Putamen (tissue), 1 donor: ENCODE measurements around the gene B4GALNT4.
"Not testable (repeated sequence)": the region's sequence is repeated elsewhere in the genome, so short reads cannot be mapped to it uniquely, and the experiment has no call there.

Source experiments
- DNase-seq: peaks from one replicate; pipeline ENCODE4 v3.0.0-alpha.2; 2016; ENCODE audit warnings: low spot score

The B4GALNT4 gene

GRCh38 chr11:359181-359714 lies 10.1 kb upstream of the B4GALNT4 start:
- DNase-seq: no peak

- no peak for DNase-seq
Measured at GRCh38 chr11:360326-361280, 8.7 kb upstream of the B4GALNT4 start.

DNA sequence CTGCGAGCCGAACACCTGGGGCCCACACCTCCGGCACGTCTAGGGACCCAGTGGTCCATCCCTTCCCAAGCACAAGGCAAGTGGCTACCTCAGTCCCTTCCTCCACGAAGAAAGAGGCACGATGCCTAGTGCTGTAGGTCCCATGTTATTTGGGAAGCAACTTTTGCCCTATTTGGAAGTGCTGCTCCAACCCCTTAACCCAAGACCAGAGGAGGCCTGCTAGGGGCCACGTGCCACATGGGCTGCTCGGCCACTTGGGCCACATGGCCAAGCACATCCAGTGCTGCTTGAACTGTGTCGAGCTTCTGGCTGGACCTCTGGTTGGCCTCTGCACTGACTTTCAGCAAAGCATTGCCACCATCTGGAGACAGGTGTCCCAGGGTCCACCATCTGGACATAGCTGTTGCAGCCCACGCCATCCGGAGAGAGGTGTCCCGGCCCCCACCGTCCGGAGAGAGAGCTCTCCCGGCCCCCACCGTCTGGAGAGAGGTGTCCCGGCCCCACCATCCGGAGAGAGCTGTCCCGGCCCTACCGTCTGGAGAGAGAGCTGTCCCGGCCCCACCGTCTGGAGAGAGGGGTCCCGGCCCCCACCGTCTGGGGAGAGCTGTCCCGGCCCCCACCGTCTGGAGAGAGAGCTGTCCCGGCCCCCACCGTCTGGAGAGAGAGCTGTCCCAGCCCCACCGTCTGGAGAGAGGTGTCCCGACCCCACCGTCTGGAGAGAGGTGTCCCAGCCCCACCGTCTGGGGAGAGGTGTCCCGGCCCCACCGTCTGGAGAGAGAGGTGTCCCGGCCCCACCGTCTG lies 6.5 kb upstream of the B4GALNT4 start:
- no peak for DNase-seq

- not testable (repeated sequence) for DNase-seq
Measured at GRCh38 chr11:363443-363805, 5.9 kb upstream of the B4GALNT4 start.

GRCh38 chr11:363948-364761 lies 5.1 kb upstream of the B4GALNT4 start:
- no peak for DNase-seq

DNA sequence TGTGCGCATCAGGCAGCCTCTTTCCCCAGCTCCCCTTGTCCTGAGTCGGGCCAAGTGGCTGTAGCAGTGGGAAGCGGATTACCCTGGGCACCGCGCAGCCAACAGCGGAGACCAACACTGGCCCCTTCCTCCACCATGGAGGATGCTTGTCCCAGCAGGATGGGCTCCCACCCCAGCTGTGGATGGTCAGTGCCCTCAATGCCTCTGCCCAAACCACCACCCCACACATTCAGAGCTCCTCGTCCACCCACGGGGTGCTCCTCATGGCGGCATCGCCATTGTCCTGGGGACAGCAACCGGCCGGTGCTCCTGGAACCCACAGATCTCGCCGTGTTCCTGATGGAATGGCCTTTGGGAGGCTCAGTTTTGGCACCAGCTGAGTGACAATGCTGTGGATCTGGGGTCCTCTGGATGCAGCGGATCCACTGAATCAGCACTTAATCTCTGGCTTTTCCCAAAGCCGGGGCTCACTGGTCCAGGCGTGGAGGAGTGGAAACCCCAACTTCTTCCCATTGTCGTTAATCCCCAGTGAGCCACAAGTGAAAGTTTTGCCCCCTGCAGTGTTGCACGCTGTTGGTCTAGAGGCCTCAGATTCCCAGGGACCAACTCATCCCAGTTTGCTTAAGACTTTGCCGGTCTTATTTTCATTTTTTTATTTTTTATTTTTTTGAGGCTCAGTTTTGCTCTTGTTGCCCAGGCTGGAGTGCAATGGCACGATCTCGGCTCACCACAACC lies 4.1 kb upstream of the B4GALNT4 start:
- no peak for DNase-seq

- DNase-seq: no peak
Measured at GRCh38 chr11:365831-366230, 3.5 kb upstream of the B4GALNT4 start.

DNA sequence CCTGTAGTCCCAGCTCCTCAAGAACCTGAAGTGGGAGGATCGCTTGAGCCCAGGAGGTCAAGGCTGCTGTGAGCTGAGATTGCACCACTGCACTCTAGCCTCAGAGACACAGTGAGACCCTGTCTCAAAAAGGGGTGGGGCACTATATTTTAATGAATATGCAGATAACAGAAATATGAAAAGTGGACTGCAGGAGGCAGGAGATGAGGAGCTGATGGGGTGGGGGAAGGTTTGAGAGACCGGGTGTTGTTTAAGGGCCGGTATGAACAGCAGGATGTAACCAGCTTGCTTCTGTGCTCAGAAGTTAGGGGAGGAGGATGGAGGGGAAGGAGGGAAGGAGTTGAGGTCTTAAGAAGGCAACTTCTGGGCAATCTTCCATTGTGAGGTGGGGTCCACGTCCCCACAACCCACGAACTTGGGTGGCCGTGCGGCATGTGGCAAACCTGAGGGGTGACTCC lies 1.3 kb upstream of the B4GALNT4 start:
- DNase-seq: no peak

- DNase-seq: no peak
Measured at GRCh38 chr11:368414-369335, 624 bp upstream of the B4GALNT4 start.

DNA sequence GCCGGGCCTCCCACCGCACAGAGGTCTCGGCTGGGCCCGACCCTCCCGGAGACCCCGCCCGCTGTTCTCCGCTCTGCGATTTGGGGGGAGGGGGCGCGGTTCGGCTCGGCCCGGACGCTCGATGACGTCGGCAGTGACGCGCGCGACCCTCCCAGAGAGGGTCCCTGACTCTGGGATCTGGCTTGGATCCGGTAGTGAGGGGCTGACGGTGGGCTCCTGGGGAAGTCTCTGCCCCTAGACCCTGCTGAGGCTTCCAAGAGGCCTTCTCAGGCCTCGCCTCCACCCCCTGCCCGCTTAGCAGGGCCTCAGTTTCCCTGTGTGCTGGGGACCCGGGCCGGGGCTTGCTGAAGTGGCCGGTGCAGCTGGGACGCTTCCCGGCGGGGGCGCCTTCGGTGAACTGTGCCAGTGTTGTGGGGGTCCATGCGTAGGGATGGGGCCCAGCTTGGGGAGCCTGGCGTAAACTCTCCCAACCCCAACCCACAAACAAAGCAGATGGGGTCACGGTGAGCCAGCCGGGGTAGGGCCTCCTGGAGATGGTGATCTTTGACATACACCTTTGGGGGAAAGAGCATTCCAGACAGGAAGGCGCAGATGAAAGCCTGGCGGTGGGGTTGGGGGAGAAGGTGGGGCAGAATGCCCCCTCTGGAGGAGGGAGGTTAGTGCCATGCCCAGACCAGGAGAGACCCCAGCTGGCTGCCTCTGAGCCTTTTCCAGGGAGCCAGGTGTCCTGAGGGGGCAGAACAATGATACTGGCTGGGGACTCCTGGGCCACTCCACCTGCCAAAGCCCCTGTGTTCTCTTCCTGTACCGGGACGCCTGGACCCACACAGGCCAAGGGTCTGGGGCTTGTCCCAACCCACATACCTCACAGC lies 1.0 kb downstream of the B4GALNT4 start:
- DNase-seq: no peak

DNA sequence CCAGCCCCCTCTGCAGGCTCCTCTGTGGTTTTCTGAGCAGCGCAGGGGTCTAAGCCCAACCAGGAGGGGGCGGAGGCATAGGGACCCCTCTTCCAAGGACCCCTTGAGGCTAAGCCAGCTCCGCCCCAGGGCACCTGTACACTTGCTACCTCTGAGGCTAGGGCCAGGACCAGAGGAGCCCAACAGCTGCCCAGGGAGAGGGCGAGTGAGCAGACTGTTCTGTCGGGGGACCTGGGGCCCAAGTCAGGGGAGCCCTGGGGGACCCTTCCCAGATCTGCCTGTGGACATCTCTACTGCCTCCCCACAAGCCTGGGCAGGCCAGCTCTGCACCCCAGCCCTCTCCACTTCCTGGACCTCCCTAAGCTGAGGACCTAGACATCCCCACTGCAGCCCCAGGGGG lies 1.8 kb downstream of the B4GALNT4 start:
- no peak for DNase-seq

- DNase-seq: no peak
Measured at GRCh38 chr11:371716-372590, 2.7 kb downstream of the B4GALNT4 start.

DNA sequence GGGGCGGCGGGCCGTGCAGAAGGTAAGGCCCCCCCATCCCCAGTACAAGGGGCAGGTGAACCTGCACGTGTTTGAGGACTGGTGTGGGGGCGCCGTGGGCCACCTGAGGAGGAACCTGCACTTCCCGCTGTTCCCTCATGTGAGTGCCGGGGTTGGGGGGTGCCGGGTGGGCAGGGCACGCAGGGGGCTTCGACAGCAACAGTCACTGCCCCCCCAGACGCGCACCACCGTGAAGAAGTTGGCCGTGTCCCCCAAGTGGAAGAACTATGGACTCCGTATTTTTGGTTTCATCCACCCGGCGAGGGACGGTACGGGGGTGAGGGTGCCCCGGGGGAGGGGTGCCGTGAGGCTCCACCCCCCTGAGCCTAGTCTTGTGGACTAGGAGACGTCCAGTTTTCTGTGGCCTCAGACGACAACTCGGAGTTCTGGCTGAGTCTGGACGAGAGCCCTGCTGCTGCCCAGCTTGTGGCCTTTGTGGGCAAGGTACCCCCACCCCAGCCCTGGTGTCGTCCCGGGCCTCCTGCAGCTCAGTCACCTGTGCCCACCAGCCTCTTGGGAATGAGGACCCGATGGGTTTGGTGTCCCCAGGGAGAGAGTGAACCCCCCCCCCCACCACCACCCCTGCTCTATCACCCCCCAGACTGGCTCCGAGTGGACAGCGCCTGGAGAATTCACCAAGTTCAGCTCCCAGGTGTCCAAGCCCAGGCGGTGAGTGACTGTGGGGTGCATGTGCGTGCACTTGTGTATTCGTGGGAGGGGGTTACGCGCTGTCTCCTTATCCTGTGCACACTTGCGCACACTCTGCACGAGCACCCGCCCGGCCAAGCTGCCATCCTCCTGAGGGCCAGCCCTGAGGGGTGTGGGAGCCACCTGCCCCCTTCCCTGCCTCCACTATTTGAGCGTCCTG lies 3.8 kb downstream of the B4GALNT4 start:
- no peak for DNase-seq

GRCh38 chr11:373716-374551 lies 4.6 kb downstream of the B4GALNT4 start:
- peak; percentile 79 for DNase-seq

DNA sequence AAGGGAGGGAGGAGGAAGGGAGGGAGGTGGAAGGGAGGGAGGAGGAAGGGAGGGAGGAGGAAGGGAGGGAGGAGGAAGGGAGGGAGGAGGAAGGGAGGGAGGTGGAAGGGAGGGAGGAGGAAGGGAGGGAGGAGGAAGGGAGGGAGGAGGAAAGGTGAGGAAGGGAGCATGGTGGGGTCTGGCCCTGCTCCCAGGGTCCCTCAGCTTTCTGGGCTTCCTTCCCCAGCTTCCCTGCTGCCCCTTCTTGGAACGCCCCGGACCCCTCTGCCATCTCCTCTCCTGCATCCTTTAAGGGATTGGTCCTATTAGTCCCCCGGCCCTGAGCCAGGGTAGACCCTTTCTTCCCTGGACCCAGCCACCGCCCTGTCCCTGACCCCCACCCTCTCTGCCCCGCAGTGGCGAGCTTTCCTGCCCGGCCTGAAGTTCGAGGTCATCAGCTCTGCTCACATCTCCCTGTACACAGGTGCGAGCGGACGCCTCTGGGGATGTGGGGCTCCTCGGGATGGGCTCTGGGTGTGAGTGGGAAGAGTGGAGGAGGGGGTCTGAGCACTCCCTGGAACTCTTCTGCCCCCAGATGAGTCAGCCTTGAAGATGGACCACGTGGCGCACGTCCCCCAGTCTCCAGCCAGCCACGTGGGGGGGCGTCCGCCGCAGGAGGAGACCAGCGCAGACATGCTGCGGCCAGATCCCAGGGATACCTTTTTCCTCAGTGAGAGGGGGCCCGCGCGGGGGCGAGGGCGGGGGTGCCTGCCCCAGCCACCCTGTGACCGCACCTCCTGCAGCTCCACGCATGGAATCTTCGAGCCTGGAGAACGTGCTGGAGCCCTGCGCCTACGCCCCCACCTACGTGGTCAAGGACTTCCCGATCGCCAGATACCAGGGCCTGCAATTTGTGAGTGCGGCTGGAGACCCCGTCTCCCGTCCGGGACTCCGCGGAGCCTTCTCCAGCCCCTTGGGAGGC lies 6.0 kb downstream of the B4GALNT4 start:
- DNase-seq: no peak
